GM18907 (cell line): ENCODE results near the gene HSPB1.
"Not testable (repeated sequence)": the region's sequence is repeated elsewhere in the genome, so short reads cannot be mapped to it uniquely, and the experiment has no call there.

Source experiments
- ATAC-seq: cut with Tn5 transposase; IDR thresholded peaks from one replicate; pipeline ENCODE4 v1.9.1; 2021; ENCODE audit warnings: mild to moderate bottlenecking, moderate library complexity; ENCODE audit not compliant: unreplicated experiment

The HSPB1 gene

DNA sequence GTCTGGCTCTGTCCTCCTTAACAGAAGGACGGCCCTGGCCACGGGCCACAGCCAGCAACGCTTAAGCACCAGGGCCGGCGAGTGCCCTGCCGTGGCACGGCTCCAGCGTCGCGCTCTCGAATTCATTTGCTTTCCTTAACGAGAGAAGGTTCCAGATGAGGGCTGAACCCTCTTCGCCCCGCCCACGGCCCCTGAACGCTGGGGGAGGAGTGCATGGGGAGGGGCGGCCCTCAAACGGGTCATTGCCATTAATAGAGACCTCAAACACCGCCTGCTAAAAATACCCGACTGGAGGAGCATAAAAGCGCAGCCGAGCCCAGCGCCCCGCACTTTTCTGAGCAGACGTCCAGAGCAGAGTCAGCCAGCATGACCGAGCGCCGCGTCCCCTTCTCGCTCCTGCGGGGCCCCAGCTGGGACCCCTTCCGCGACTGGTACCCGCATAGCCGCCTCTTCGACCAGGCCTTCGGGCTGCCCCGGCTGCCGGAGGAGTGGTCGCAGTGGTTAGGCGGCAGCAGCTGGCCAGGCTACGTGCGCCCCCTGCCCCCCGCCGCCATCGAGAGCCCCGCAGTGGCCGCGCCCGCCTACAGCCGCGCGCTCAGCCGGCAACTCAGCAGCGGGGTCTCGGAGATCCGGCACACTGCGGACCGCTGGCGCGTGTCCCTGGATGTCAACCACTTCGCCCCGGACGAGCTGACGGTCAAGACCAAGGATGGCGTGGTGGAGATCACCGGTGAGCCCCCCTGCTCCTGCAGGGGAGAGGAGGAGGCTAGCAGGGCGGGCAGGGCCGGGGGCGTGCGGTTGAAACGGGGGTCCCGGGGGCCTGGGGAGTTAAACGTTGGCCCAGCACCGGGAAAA, at the start of gene HSPB1:
Gene HSPB1 (plus strand): TSS at position 327 of the 855 bp plus-strand sequence. CDS start 40 bp downstream, at position 367.
- ATAC-seq: peak; percentile 62

DNA sequence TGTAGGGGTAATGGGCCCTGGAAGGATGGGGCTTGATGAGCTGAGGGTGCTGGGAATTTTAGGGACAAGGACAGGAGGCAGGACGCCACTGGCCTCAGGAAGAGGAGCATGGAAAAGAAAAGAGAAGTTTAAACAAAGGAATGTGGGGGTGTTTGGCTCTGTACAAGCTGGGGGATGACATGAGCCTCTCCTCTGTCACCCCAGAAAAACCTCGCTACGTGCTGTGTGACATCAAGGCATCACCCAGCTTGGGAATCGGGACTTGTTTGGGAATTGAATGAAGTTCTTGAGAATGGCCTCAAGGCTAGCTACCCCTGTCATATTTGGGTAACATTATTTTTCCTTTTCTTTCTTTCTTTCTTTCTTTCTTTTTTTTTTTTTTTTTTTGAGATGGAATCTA, 47.7 kb upstream of the HSPB1 start:
- no peak for ATAC-seq

DNA sequence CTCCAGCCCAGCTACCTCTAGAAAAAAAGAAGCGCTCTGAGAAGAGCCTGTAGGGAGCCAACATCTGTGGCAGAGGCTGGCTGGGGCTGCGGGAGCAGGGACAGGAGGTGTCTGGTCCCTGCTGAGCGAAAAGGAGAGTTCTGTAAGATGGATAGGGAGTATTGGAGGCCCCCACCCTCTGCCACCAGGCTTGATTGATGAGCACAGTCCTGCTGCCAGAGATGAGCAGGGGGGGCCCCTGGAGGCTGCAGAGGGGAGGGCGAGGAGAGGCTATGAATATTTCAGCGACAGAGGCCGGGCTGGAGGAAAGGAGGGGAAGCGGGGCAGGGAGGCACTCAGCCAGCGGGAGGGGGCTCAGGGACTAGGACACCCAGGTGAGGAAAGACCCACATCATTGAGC, 44.5 kb upstream of the HSPB1 start:
- ATAC-seq: no peak

DNA sequence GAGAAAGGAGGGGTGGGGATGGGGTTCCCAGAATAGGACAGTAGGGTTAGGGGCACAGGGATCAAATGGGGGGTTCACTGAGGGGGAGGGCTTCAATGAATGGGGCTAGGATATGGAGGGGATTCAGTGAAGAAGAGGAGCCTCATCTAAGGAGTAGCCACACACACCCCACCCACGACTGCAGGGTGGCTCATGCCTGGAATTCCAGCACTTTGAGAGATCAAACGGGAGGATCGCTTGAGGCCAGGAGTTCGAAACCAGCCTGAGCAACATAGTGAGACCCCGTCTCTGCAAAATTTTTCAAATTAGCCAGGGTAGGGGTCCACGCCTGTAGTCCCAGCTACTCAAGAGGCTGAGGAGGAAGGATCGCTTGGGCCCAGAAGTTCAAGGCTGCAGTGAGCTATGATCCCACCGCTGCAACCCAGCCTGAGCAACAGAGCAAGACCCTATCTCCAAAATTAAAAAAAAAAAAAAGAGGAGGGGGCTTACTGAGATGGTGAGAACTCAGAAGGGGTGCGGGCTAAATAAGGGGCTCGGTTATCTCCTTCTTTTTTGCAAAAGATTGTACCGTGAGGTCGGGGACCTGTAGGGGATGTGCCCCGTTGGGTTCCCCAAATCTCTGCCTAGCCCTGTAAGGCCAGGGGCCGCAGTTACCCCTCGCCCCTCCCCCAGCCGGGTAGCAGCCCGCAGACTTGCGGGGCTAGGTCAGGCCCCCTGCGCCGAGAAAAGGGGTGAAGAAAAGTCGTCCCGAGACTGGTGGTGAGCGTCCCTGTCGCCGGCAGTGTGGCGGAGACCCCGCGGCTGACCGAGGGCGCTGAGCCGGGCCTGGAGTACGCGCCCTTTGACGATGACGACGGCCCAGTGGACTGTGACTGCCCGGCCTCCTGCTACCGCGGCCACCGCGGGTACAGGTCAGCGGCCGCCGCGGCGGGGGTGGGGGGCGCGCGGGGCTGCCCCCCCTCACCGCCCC, 43.1 kb upstream of the HSPB1 start:
- ATAC-seq: no peak

- no peak for ATAC-seq
Observed at GRCh38 chr7:76260171-76260703, 42.2 kb upstream of the HSPB1 start.

DNA sequence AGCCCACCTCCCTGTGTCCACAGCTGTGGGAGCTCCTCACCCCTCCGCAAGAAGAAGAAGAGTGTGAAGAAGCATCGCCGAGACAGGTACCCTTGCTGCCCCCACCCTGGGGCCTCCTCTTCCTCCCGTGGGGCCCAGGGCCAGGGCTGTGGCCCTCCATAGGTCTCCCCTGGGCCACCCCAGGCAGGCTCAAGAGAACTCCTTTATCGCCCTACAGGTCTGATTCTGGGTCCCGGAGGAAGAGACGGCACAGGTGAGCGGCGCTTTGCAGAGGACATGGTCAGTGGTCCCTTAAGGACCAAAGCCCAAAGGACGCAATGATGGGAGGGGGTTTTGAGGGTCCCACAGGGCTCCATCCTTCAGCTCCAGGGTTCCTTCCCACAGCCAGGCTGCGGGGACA, 41.1 kb upstream of the HSPB1 start:
- no peak for ATAC-seq

DNA sequence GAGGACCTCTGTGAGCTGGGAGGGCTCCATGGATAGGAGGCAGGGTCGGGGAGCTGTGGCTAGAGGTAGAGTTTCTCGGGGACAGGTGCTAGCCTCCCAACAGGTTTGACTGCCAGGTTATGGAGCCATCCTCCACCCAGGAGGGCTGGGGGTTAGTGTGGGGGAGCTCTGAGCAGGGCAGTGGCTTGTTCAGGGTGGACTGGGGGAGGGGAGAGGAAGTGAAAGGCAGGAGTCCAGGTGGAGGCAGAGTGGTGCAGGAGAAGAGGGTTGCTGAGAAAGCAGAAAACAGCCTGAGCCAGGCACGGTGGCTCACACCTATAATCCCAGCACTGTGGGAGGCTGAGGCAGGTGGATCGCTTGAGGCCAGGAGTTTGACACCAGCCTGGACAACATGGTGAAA, 40.5 kb upstream of the HSPB1 start:
- no peak for ATAC-seq

DNA sequence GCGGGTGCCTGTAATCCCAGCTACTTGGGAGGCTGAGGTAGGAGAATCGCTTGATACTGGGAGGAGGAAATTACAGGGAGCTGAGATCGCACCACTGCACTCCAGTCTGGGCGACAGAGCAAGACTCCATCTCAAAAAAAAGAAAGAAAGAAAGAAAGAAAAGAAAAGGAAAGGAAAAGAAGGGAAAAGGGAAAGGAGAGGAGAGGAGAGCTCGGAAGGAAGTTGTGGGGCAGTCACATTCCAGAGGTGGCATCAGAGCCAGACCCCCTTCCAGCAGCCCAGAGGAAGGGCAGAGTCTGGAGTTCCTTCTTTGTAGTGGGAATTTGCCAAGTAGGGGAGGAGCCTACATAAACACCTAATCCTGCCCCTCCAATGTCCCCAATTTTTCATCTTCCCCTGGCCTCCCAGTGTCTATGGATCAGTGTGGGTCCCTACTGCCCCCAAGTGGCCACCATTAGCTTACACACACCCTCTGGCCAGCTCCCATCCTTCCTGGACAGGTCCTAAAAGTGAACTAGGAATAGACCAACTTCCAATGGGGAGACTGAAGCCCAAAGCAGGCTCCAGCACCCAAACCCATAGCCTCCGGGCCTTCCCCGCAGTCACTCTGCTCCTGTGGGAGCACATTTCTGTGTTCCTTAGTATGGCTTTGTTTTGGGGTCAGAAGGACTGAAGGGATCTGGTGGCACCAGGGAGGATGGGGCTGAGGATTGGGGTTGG, 39.6 kb upstream of the HSPB1 start:
- ATAC-seq: peak; percentile 57

DNA sequence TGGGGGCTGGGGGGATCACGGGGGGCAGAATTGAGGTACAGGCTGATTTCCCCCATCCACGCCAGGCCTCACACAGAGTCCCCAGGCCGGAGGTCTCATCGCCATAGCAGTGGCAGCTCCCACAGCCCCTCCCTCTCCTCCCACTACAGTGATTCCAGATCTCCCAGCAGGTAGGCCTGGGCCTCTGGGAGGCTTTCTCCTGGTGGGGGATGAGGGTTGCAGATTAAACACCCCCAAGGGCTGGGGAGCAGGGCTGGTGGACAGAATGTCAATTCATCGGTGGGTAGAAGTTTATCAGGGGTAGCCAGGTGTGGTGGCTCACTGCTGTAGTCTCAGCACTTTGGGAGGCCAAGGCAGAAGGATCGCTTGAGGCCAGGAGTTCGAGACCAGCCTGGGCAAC, 37.2 kb upstream of the HSPB1 start:
- no peak for ATAC-seq

DNA sequence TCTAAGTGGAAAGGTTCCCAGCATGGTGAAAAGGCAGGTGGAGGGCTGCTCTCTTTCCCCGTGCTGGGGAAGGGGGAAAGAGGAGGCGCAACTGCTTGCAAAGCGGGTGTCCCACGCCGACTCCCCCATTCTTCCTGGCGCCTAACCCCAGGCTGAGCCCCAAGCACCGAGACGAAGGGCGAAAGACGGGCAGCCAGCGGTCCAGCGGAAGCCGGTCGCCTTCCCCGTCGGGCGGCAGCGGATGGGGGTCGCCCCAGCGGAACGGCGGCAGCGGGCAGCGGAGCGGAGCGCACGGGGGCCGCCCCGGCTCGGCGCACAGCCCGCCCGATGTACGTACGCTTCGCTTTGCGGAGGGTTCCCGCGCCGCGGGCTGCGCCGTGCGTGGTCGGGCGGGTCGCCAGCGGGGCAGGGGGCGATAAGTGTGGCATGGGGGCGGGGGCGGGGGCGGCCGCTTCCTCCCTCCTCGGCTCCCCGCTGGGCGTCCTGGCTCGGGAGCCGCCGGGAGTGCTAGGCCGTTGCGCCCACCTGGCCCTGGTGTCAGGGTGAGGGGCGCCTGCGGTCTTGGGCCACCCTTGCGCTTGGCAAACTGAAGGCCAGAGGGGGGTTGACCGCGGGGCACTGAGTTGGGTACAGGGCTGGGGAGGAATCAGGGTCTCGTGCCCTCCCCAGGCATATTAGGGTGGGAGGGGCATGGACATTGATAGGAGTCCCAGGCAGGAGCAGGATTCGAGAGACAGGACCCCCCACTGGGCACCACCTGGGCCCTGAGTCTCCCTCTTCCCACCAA, 35.2 kb upstream of the HSPB1 start:
- no peak for ATAC-seq

DNA sequence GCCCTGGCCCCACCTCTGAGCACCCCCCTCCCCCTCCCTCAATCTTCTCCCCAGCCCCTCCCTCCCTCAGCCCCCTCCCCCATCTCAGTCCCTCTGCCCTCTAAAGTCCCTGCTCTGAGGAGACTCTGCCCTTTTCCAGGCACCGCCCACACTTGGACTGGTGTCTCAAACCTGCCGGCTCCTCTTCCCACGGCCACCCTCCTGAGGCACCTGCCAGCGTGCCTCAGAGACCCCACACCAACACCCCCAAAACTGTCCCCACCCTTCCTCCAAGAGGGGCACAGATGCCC, 34.6 kb upstream of the HSPB1 start:
- ATAC-seq: no peak

DNA sequence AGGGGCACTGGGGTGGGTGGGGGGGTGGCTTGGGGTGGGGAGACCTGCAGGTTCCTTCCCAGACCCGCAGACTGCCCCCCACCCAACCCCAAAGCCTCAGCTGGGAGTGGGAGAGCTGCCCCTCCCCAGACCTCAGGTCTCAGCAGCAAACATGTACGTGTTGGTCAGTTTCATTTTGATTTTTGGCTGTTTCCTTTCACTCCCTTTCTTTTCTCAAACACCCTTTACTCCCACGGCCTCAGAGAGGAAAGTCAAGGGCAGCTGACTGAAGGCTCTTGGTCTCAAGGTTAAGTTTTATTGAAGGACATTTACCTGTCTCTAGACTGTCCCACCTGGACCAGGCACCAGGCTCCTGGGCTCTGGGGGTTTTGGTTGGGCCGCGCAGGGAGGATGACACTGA, 34.1 kb upstream of the HSPB1 start:
- no peak for ATAC-seq

GRCh38 chr7:76269895-76270294, 32.6 kb upstream of the HSPB1 start:
- ATAC-seq: no peak

GRCh38 chr7:76271384-76271783, 31.1 kb upstream of the HSPB1 start:
- ATAC-seq: not testable (repeated sequence)

DNA sequence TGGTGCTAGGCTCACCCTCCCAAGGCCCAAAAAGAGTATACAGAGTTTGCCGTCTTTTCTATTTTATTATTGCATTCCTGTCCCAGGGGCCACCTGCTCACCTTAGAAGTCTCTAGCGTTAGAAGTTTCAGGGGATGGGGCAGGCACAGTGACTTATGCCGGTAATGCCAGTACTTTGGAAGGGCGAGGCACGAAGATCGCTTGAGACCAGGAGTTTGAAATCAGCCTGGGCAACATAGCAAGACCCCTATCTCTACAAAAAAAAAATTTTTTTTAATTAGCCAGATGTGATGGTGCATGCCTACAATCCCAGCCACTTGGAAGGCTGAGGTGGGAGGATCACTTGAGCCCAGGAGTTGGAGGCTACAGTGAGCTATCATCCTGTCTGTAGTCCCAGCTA, 30.3 kb upstream of the HSPB1 start:
- no peak for ATAC-seq

DNA sequence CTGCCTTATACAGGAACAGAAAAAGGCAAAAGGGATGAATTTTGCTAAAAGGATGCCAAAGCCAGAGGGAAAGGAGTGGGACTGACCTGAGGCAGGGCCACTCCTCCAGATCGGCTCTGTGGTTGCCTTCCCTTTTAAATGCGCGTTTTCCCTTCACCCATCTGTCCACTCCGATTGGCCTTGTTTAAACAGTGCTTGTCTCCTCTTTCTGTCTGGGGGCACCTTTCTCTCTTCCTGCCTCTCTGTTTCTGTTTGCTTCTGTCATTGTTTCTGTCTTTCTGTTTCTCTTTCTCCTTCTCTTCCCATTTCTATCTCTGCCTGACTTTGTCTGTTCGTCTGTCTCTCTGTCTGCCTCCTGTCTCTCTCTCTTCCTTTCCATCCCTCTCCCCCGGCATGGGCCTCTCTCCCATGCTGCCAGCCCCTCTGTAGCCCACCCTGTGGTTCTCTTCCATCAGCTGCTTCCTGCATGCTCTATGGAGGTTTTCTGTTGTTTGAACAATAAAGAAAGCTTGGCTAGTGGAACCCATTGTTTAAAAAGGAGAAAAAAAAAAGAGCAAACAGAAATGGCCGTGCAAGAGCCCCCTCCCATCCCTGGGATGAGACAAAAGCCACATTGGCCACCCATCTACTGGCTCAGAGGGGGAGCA, 29.5 kb upstream of the HSPB1 start:
- ATAC-seq: no peak

DNA sequence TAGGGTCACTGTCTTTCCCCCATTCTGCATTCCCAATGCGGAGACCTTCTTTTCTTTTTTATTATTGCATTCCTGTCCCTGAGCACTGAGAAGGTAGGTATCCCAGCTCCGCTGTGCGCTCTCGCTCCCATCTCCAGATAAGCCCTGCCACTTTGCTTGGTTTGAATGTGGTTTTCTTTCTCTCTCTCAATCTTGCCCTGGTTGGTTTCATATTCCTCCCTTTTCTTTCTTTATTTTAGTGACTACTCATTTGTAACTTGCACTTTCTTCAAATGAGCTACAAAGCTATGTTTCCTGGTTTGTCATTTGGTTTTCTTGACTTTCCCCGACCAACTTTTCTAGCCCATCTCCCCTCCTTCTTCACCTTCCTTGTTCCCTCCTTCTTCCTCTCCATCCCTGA, 29.0 kb upstream of the HSPB1 start:
- no peak for ATAC-seq

DNA sequence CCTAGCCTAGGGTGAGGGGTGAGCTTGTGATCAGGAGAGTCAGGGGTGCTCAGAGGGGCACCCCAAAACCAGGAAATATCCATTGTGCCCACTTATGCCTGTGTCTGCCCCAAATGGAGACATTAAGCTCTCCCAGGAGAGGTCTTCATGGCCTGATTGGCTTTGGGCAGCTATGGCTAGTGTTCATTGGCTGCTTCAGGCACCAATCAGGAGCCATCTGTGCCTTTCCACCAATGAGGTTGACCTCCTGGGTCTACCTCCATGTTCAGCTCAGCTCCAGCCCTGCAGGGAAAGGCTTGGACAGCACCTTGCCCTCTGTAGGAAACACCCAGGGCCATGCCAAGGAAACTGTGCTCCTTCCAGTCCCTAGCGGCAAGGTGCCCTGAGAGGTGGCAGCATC, 23.9 kb upstream of the HSPB1 start:
- ATAC-seq: no peak

GRCh38 chr7:76280408-76280807, 22.1 kb upstream of the HSPB1 start:
- ATAC-seq: no peak
